ENCODE data around the gene LYSMD2.
A peak's percentile ranks its signal among the peaks of the same experiment; 100 is the strongest.

Gene LYSMD2

DNA sequence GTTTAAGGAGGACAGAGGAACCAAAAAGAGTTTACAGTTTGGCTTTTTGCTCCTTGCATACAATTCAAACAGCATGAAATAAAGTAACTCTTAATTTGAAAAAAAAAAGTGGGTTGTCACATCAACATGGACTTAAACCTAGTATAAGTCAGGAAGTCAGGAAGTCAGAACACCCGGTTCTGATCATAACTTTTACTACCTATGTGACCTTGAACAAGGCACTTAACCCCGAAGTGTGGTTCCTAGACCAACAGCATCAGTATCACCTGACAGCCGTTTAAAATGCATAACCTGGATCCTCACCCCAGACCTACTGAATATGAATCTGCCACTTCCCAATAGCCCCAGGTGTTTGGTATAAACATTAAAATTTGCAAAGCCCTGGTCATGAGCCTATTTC, 18.7 kb downstream of the LYSMD2 start:
- Mint-ChIP-seq H3K27ac (no peak overlapping the region), H3K27me3 (ENCODE audit: low read depth) (peaks cover 1% of the 10 kb centered on the region), H3K36me3 (ENCODE audit: low read depth) (peaks cover 11% of the 10 kb centered on the region), H3K4me3 (no peak overlapping the region), H3K4me1 (ENCODE audit: low read depth) (peaks cover 2% of the 10 kb centered on the region), H3K9me3 (no peaks in the 10 kb centered on the region)
- no peak for DNase-seq (ENCODE audit: low spot score)

- Mint-ChIP-seq H3K36me3 (ENCODE audit: low read depth) (peaks cover 9% of the 10 kb centered on the region), H3K4me3 (no peak overlapping the region), H3K27me3 (ENCODE audit: low read depth) (peaks cover 2% of the 10 kb centered on the region), H3K4me1 (ENCODE audit: low read depth) (peaks cover 2% of the 10 kb centered on the region), H3K9me3 (no peaks in the 10 kb centered on the region), H3K27ac (no peak overlapping the region)
- no peak for DNase-seq (ENCODE audit: low spot score)
These were observed 19.2 kb downstream of the LYSMD2 start for GRCh38 chr15:51718219-51718618.

- no peaks in the 10 kb centered on the region for H3K4me1 Mint-ChIP-seq (ENCODE audit: low read depth)
- H3K27me3 Mint-ChIP-seq (ENCODE audit: low read depth), result peaks cover 2% of the 10 kb centered on the region
- H3K9me3 Mint-ChIP-seq, result no peaks in the 10 kb centered on the region
- no peaks in the 10 kb centered on the region for H3K36me3 Mint-ChIP-seq (ENCODE audit: low read depth)
- no peak overlapping the region for H3K4me3 Mint-ChIP-seq
- DNase-seq (ENCODE audit: low spot score), result no peak
- H3K27ac Mint-ChIP-seq, result no peak overlapping the region
These were observed 22.5 kb downstream of the LYSMD2 start for GRCh38 chr15:51714911-51715310.

DNA sequence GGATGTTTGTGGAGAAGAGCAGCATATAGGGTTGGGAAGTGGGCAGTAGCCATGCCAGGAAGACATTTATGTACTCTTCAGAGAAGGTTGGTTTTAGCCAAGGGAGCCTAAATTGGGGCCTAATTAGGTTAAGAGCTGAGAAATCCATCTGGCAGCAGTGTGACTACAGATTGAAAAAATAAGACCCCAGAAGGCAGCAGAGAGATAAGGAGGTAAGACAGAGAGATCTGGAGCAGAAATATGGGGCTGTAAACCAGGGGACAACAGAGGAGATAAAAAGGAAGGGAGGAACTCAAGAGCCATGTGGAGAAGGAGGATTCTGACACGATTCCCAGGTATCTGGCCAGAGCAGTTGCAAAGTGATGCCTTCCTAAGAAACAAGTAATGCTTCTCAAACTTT, 23.3 kb downstream of the LYSMD2 start:
- peaks cover 2% of the 10 kb centered on the region for H3K27me3 Mint-ChIP-seq (ENCODE audit: low read depth)
- H3K4me1 Mint-ChIP-seq (ENCODE audit: low read depth), result no peaks in the 10 kb centered on the region
- no peaks in the 10 kb centered on the region for H3K36me3 Mint-ChIP-seq (ENCODE audit: low read depth)
- no peaks in the 10 kb centered on the region for H3K9me3 Mint-ChIP-seq
- no peak for DNase-seq (ENCODE audit: low spot score)
- no peak overlapping the region for H3K27ac Mint-ChIP-seq
- no peak overlapping the region for H3K4me3 Mint-ChIP-seq

DNA sequence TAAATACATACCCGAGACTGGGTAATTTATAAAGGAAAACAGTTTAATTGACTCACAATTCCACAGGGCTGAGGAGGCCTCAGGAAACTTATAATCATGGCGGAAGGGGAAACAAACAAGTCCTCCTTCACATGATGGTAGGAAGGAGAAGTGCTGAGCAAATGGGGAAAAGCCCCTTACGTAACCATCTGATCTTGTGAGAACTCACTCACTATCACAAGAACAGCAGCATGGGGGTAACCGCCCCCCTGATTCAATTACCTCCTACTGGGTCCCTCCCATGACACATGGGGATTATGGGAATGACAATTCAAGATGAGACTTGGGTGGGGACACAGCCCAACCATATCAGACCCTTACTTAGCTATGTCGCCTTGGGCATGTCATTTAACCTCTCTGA, 28.4 kb downstream of the LYSMD2 start:
- Mint-ChIP-seq H3K27ac (no peak overlapping the region), H3K27me3 (ENCODE audit: low read depth) (peaks cover 6% of the 10 kb centered on the region), H3K9me3 (no peaks in the 10 kb centered on the region), H3K36me3 (ENCODE audit: low read depth) (no peaks in the 10 kb centered on the region), H3K4me3 (no peak overlapping the region), H3K4me1 (ENCODE audit: low read depth) (no peaks in the 10 kb centered on the region)
- DNase-seq (ENCODE audit: low spot score), result no peak

GRCh38 chr15:51708013-51708412, 29.4 kb downstream of the LYSMD2 start:
- Mint-ChIP-seq H3K27ac (no peak overlapping the region), H3K36me3 (ENCODE audit: low read depth) (no peaks in the 10 kb centered on the region), H3K27me3 (ENCODE audit: low read depth) (peaks cover 6% of the 10 kb centered on the region), H3K9me3 (no peaks in the 10 kb centered on the region), H3K4me1 (ENCODE audit: low read depth) (no peaks in the 10 kb centered on the region), H3K4me3 (no peak overlapping the region)
- no peak for DNase-seq (ENCODE audit: low spot score)

- no peaks in the 10 kb centered on the region for H3K36me3 Mint-ChIP-seq (ENCODE audit: low read depth)
- no peaks in the 10 kb centered on the region for H3K9me3 Mint-ChIP-seq
- DNase-seq (ENCODE audit: low spot score), result no peak
- H3K4me3 Mint-ChIP-seq, result no peak overlapping the region
- peaks cover 9% of the 10 kb centered on the region for H3K27me3 Mint-ChIP-seq (ENCODE audit: low read depth)
- H3K27ac Mint-ChIP-seq, result no peak overlapping the region
- no peaks in the 10 kb centered on the region for H3K4me1 Mint-ChIP-seq (ENCODE audit: low read depth)
These were observed 30.4 kb downstream of the LYSMD2 start for GRCh38 chr15:51706926-51707608.

DNA sequence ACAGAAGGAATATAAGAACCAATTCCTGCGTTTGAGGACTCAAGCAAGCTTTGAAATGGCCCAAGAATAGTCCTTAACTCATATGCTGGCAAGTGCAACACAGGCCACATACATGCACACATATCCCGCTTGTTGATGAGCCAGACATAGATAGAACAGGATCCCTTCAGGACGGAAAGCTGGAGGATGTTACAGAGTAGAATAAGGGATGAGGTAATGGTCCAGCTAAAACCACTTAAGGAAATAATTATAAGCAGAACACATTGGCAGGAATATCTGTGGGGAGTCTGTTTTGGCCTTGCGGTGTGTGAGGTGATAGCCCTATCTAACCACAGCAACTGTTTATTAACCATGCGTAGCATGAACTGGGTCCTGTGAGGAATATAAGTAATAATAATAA, 31.2 kb downstream of the LYSMD2 start:
- no peak overlapping the region for H3K27ac Mint-ChIP-seq
- DNase-seq (ENCODE audit: low spot score), result no peak
- H3K27me3 Mint-ChIP-seq (ENCODE audit: low read depth), result peaks cover 9% of the 10 kb centered on the region
- no peaks in the 10 kb centered on the region for H3K36me3 Mint-ChIP-seq (ENCODE audit: low read depth)
- no peaks in the 10 kb centered on the region for H3K4me1 Mint-ChIP-seq (ENCODE audit: low read depth)
- no peaks in the 10 kb centered on the region for H3K9me3 Mint-ChIP-seq
- no peak overlapping the region for H3K4me3 Mint-ChIP-seq

- Mint-ChIP-seq H3K4me1 (ENCODE audit: low read depth) (no peaks in the 10 kb centered on the region), H3K4me3 (no peak overlapping the region), H3K27me3 (ENCODE audit: low read depth) (peaks cover 27% of the 10 kb centered on the region), H3K27ac (no peak overlapping the region), H3K9me3 (no peaks in the 10 kb centered on the region), H3K36me3 (ENCODE audit: low read depth) (no peaks in the 10 kb centered on the region)
- DNase-seq (ENCODE audit: low spot score), result no peak
These were observed 34.7 kb downstream of the LYSMD2 start for GRCh38 chr15:51702710-51703109.

- no peak for DNase-seq (ENCODE audit: low spot score)
- Mint-ChIP-seq H3K27me3 (ENCODE audit: low read depth) (peaks cover 24% of the 10 kb centered on the region), H3K9me3 (no peaks in the 10 kb centered on the region), H3K36me3 (ENCODE audit: low read depth) (no peaks in the 10 kb centered on the region), H3K4me1 (ENCODE audit: low read depth) (peaks cover 2% of the 10 kb centered on the region), H3K4me3 (no peak overlapping the region), H3K27ac (no peak overlapping the region)
These were observed 38.1 kb downstream of the LYSMD2 start for GRCh38 chr15:51699373-51699772.

- no peak overlapping the region for H3K27ac Mint-ChIP-seq
- H3K4me1 Mint-ChIP-seq (ENCODE audit: low read depth), result peaks cover 12% of the 10 kb centered on the region
- H3K36me3 Mint-ChIP-seq (ENCODE audit: low read depth), result no peaks in the 10 kb centered on the region
- DNase-seq (ENCODE audit: low spot score), result no peak
- no peak overlapping the region for H3K4me3 Mint-ChIP-seq
- no peaks in the 10 kb centered on the region for H3K9me3 Mint-ChIP-seq
- peaks cover 30% of the 10 kb centered on the region for H3K27me3 Mint-ChIP-seq (ENCODE audit: low read depth)
These were observed 40.3 kb downstream of the LYSMD2 start for GRCh38 chr15:51697163-51697562.

GRCh38 chr15:51696566-51696965, 40.9 kb downstream of the LYSMD2 start:
- H3K27ac Mint-ChIP-seq, result no peak overlapping the region
- H3K4me3 Mint-ChIP-seq, result no peak overlapping the region
- H3K4me1 Mint-ChIP-seq (ENCODE audit: low read depth), result peaks cover 18% of the 10 kb centered on the region
- no peak for DNase-seq (ENCODE audit: low spot score)
- H3K36me3 Mint-ChIP-seq (ENCODE audit: low read depth), result no peaks in the 10 kb centered on the region
- H3K27me3 Mint-ChIP-seq (ENCODE audit: low read depth), result peaks cover 35% of the 10 kb centered on the region
- H3K9me3 Mint-ChIP-seq, result no peaks in the 10 kb centered on the region

- Mint-ChIP-seq H3K27me3 (ENCODE audit: low read depth) (peaks cover 42% of the 10 kb centered on the region), H3K4me1 (ENCODE audit: low read depth) (peaks cover 22% of the 10 kb centered on the region), H3K27ac (no peak overlapping the region), H3K36me3 (ENCODE audit: low read depth) (no peaks in the 10 kb centered on the region), H3K4me3 (peak overlapping the region; percentile 14), H3K9me3 (no peaks in the 10 kb centered on the region)
- DNase-seq (ENCODE audit: low spot score), result no peak
These were observed 45.3 kb downstream of the LYSMD2 start for GRCh38 chr15:51692154-51692553.

GRCh38 chr15:51688863-51689262, 48.6 kb downstream of the LYSMD2 start:
- no peak overlapping the region for H3K27ac Mint-ChIP-seq
- peaks cover 50% of the 10 kb centered on the region for H3K27me3 Mint-ChIP-seq (ENCODE audit: low read depth)
- H3K4me1 Mint-ChIP-seq (ENCODE audit: low read depth), result peaks cover 21% of the 10 kb centered on the region
- H3K9me3 Mint-ChIP-seq, result no peaks in the 10 kb centered on the region
- no peak for DNase-seq (ENCODE audit: low spot score)
- no peaks in the 10 kb centered on the region for H3K36me3 Mint-ChIP-seq (ENCODE audit: low read depth)
- no peak overlapping the region for H3K4me3 Mint-ChIP-seq

- Mint-ChIP-seq H3K4me1 (ENCODE audit: low read depth) (peaks cover 14% of the 10 kb centered on the region), H3K4me3 (no peak overlapping the region), H3K27me3 (ENCODE audit: low read depth) (peaks cover 49% of the 10 kb centered on the region), H3K9me3 (no peaks in the 10 kb centered on the region), H3K27ac (no peak overlapping the region), H3K36me3 (ENCODE audit: low read depth) (no peaks in the 10 kb centered on the region)
- DNase-seq (ENCODE audit: low spot score), result no peak
These were observed 49.9 kb downstream of the LYSMD2 start for GRCh38 chr15:51687565-51687964.
